ENCODE results near the gene ARTN. TPM values are rescaled to one million over a fixed set of nuclear protein-coding genes. Genes with fewer than 3 reads are reported as not detected.

Gene ARTN
- total RNA-seq, 1 experiment from 2014 or later: 10.6 TPM

DNA sequence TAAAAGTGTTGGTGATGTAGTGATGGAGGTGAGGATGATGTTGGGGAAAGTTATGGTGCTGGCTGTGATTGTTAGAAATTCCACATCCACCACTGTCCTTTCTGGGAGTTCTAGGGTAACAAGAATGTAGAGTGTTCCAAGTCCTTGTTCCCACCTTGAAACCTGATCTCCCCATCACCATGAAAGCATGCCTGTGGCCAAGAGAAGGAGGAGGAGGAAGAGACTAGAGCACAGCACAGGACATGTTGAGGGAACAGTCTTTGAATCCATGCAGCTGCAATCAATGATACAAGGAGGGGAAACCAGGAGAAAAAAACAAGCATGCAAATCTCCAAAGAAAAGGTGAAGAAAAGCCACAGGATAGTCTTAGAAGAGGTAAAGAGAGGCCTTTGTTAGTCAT is 45.9 kb upstream of the ARTN start:
- Histone ChIP-seq H3K27ac (ENCODE audit: insufficient read length, low read depth, low read length) (peak overlapping the region; percentile 50), H2BK20ac (ENCODE audit: low read depth, low read length, poor library complexity, severe bottlenecking) (no peak overlapping the region), H3K18ac (ENCODE audit: insufficient read length, low read depth, low read length) (no peak overlapping the region), H3K14ac (ENCODE audit: insufficient read depth, low read length) (peak overlapping the region; percentile 54; the same call in 1 of the 2 replicates), H4K91ac (ENCODE audit: insufficient read length, low read depth, low read length) (no peak overlapping the region), H3K23ac (ENCODE audit: insufficient read length, low read depth, low read length) (no peak overlapping the region), H2BK12ac (ENCODE audit: insufficient read length, low read depth, low read length) (no peak overlapping the region), H4K8ac (replicated peaks; ENCODE audit: insufficient read length, low read depth, low read length) (no peak overlapping the region), H3K9me3 (ENCODE audit: control insufficient read depth, low read depth, low read length) (no peaks in the 10 kb centered on the region), H4K20me1 (ENCODE audit: control insufficient read depth, insufficient read depth, insufficient read length) (no peaks in the 10 kb centered on the region), H2BK120ac (ENCODE audit: low read depth, low read length, poor library complexity, severe bottlenecking) (no peak overlapping the region), H3K4me2 (ENCODE audit: insufficient read depth, insufficient read length, low read length) (peak overlapping the region; percentile 30), H3K4me1 (ENCODE audit: insufficient read depth, low read length) (peaks cover 12% of the 10 kb centered on the region; the same call in 1 of the 2 replicates), H3K23me2 (ENCODE audit: insufficient read length, low read depth, low read length, poor library complexity, severe bottlenecking) (no peaks in the 10 kb centered on the region), H2AK5ac (ENCODE audit: insufficient read length, low read length) (no peak overlapping the region), H2BK15ac (ENCODE audit: low read depth, low read length) (no peak overlapping the region), H3K4ac (ENCODE audit: low read depth, low read length) (no peak overlapping the region), H3K27me3 (ENCODE audit: insufficient read depth, low read length) (no peaks in the 10 kb centered on the region), H2AFZ (ENCODE audit: low read length) (no peak overlapping the region), H3K79me1 (ENCODE audit: insufficient read depth, low read depth, low read length, poor library complexity, severe bottlenecking) (no peaks in the 10 kb centered on the region), H2BK5ac (ENCODE audit: insufficient read length, low read length) (no peak overlapping the region), H3K56ac (ENCODE audit: insufficient read length, low read depth, low read length) (no peak overlapping the region), H4K5ac (ENCODE audit: insufficient read length, low read depth, low read length) (no peak overlapping the region), H3T11ph (ENCODE audit: low read length) (no peak overlapping the region), H3K79me2 (ENCODE audit: insufficient read depth, low read length) (no peaks in the 10 kb centered on the region), H3K9ac (ENCODE audit: extremely low read depth, insufficient read length, low read length) (no peak overlapping the region)
- H3K27ac Mint-ChIP-seq: no peak overlapping the region
- no peaks in the 10 kb centered on the region for H3K27me3 Mint-ChIP-seq (ENCODE audit: low read depth)
- no peak for DNase-seq
- no peaks in the 10 kb centered on the region for H3K36me3 Mint-ChIP-seq (ENCODE audit: insufficient read depth in 1 of 3, low read depth in 3 of 3)
- TF ChIP-seq, protein P1, sequence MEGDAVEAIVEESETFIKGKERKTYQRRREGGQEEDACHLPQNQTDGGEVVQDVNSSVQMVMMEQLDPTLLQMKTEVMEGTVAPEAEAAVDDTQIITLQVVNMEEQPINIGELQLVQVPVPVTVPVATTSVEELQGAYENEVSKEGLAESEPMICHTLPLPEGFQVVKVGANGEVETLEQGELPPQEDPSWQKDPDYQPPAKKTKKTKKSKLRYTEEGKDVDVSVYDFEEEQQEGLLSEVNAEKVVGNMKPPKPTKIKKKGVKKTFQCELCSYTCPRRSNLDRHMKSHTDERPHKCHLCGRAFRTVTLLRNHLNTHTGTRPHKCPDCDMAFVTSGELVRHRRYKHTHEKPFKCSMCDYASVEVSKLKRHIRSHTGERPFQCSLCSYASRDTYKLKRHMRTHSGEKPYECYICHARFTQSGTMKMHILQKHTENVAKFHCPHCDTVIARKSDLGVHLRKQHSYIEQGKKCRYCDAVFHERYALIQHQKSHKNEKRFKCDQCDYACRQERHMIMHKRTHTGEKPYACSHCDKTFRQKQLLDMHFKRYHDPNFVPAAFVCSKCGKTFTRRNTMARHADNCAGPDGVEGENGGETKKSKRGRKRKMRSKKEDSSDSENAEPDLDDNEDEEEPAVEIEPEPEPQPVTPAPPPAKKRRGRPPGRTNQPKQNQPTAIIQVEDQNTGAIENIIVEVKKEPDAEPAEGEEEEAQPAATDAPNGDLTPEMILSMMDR (conservative IDR thresholded peaks at IDR 0.05): no peak
- H3K9me3 Mint-ChIP-seq: no peaks in the 10 kb centered on the region
- no peak overlapping the region for H3K4me3 Mint-ChIP-seq
- peaks cover 18 to 21% of the 10 kb centered on the region in 2 experiments for H3K4me1 Mint-ChIP-seq
